Measurements from ENCODE around the gene RAPGEF1. TPM values are rescaled to one million over a fixed set of nuclear protein-coding genes. Genes with fewer than 3 reads are reported as not detected.

Gene RAPGEF1
- total RNA-seq, 1 donor from 2014 or later: 94.3 TPM

DNA sequence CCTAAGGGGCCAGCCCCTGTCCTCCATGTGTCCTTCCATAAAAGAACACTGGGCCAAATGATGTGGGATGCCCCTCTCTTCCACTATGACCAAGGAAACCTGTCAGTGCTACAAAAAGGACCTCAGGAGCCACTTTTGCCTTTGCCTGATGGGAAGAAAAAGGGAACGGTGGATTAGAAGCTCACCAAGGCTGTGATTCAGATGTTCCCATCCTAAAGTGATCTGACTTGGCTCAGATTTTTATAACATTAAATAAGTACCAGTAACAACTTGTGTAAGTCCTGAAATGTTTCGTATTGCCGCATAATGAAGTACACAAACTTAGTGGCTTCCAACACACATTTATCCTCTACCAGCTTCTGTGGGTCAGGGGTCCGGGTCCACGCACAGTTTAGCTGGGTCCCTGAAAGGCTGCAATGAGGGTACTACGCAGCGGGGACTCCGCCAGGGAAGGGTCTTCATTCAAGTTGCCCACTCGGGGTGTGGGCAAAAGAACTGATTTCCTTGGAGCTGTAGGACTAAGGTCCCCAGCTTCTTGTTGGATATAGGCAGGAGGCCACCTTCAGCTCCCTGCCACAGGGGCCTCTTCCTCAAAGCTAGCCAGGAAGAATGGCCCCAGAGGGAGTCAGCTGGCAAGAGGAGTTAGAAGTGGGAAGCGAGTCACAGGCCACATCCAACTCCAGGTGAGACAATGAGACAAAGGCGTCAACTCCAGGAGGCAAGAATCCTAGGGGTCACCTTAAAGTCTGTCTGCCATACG lies 60.4 kb downstream of the RAPGEF1 start:
- Mint-ChIP-seq H3K36me3 (ENCODE audit: unreplicated experiment) (no peaks in the 10 kb centered on the region), H3K4me3 (ENCODE audit: unreplicated experiment) (no peak overlapping the region), H3K9me3 (ENCODE audit: unreplicated experiment) (no peaks in the 10 kb centered on the region), H3K4me1 (ENCODE audit: unreplicated experiment) (peaks cover 85% of the 10 kb centered on the region), H3K27ac (ENCODE audit: unreplicated experiment) (peak overlapping the region; percentile 97), H3K27me3 (ENCODE audit: unreplicated experiment) (no peaks in the 10 kb centered on the region)
- DNase-seq (ENCODE audit: extremely low spot score, unreplicated experiment): no peak
- TF ChIP-seq CTCF (IDR thresholded peaks at IDR 0.05): no peak

- H3K27me3 Mint-ChIP-seq (ENCODE audit: unreplicated experiment): no peaks in the 10 kb centered on the region
- peak overlapping the region; percentile 97 for H3K27ac Mint-ChIP-seq (ENCODE audit: unreplicated experiment)
- H3K4me3 Mint-ChIP-seq (ENCODE audit: unreplicated experiment): peak overlapping the region; percentile 11
- H3K36me3 Mint-ChIP-seq (ENCODE audit: unreplicated experiment): no peaks in the 10 kb centered on the region
- peaks cover 87% of the 10 kb centered on the region for H3K4me1 Mint-ChIP-seq (ENCODE audit: unreplicated experiment)
- no peak for TF ChIP-seq CTCF (IDR thresholded peaks at IDR 0.05)
- no peaks in the 10 kb centered on the region for H3K9me3 Mint-ChIP-seq (ENCODE audit: unreplicated experiment)
- no peak for DNase-seq (ENCODE audit: extremely low spot score, unreplicated experiment)
Observed at GRCh38 chr9:131678499-131679111, 61.3 kb downstream of the RAPGEF1 start.

DNA sequence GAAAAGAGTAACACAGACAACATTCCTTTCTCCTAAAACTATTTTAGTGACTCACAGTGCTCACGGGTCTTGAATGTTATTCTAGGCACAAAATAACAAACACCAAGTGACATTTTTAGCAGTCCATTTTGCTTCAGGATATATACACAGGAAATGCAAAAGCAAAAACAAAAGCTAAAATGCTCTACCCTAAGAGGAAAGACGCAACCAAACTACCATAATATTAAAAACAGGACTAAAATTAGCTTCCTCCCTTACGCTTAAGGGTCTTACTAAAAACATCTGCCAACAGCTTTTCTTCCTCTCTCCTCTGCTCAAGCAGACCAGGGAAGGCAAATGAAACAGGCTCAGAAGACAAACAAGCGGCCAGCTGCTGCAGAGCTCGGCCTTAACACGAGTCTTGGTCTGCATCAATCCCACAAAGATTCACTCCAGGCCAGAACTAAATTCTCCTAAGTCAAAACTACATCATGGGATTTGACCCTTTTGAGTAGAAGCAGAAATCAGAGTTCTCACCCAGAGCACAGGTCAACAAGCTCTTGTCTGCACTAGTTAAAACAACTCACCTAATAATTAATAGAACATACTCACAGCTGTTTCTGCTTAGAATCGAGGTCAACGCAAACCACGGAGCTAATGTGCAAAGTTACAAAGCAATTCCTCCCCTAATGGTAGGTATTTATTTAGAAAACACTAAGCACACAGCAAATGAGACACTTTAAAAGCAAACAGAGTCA lies 62.3 kb downstream of the RAPGEF1 start:
- peak overlapping the region; percentile 50 for H3K4me3 Mint-ChIP-seq (ENCODE audit: unreplicated experiment)
- peak overlapping the region; percentile 97 for H3K27ac Mint-ChIP-seq (ENCODE audit: unreplicated experiment)
- no peaks in the 10 kb centered on the region for H3K27me3 Mint-ChIP-seq (ENCODE audit: unreplicated experiment)
- no peaks in the 10 kb centered on the region for H3K36me3 Mint-ChIP-seq (ENCODE audit: unreplicated experiment)
- no peak for DNase-seq (ENCODE audit: extremely low spot score, unreplicated experiment)
- peak; percentile 29 for TF ChIP-seq CTCF (IDR thresholded peaks at IDR 0.05)
- no peaks in the 10 kb centered on the region for H3K9me3 Mint-ChIP-seq (ENCODE audit: unreplicated experiment)
- peaks cover 95% of the 10 kb centered on the region for H3K4me1 Mint-ChIP-seq (ENCODE audit: unreplicated experiment)

GRCh38 chr9:131677049-131677443 lies 62.8 kb downstream of the RAPGEF1 start:
- no peak for TF ChIP-seq CTCF (IDR thresholded peaks at IDR 0.05)
- Mint-ChIP-seq H3K4me1 (ENCODE audit: unreplicated experiment) (peaks cover 95% of the 10 kb centered on the region), H3K4me3 (ENCODE audit: unreplicated experiment) (peak overlapping the region; percentile 50), H3K27me3 (ENCODE audit: unreplicated experiment) (no peaks in the 10 kb centered on the region), H3K27ac (ENCODE audit: unreplicated experiment) (peak overlapping the region; percentile 97), H3K36me3 (ENCODE audit: unreplicated experiment) (no peaks in the 10 kb centered on the region), H3K9me3 (ENCODE audit: unreplicated experiment) (no peaks in the 10 kb centered on the region)
- DNase-seq (ENCODE audit: extremely low spot score, unreplicated experiment): no peak
